GM23338 (cell line): ENCODE measurements around the gene PXYLP1. TPM values are rescaled to one million over a fixed set of nuclear protein-coding genes. Genes with fewer than 3 reads are reported as not detected.

Experiments
- ATAC-seq: fragments of 200-7000 bp; cut with Tn5 transposase; 3 replicates; pipeline ENCODE4 v1.9.1; 2020
- DNase-seq: peaks from one replicate; pipeline ENCODE4 v3.0.0-alpha.2; 2015; ENCODE audit warnings: low spot score
- H2AFZ ChIP-seq: fragments of 200-600 bp; sonication (generic); 2 replicates; pipeline ENCODE4 v1.8.0; 2016; ENCODE audit warnings: antibody characterized with exemption, mild to moderate bottlenecking, moderate library complexity
- H3F3A ChIP-seq: fragments of 200-600 bp; sonication (generic); replicated peaks from 2 replicates; pipeline ENCODE4 v1.8.0; 2017; ENCODE audit warnings: antibody characterized with exemption, mixed run types, low read depth
- H3K27ac ChIP-seq: fragments of 200-600 bp; sonication (generic); 2 replicates; pipeline ENCODE4 v1.6.1; 2016; ENCODE audit warnings: low read depth
- H3K27me3 ChIP-seq: fragments of 200-600 bp; sonication (generic); 2 replicates; pipeline ENCODE4 v1.8.0; 2016; ENCODE audit warnings: mild to moderate bottlenecking, mixed run types, moderate library complexity; ENCODE audit not compliant: insufficient read depth
- H3K36me3 ChIP-seq: fragments of 200-600 bp; sonication (generic); 2 replicates; pipeline ENCODE4 v1.8.0; 2016; ENCODE audit warnings: mild to moderate bottlenecking; ENCODE audit not compliant: insufficient read depth
- H3K4me1 ChIP-seq: fragments of 200-600 bp; sonication (generic); 2 replicates; pipeline ENCODE4 v1.8.0; 2016; ENCODE audit warnings: mild to moderate bottlenecking, moderate library complexity; ENCODE audit not compliant: insufficient read depth
- H3K4me2 ChIP-seq: fragments of 200-600 bp; sonication (generic); 2 replicates; pipeline ENCODE4 v1.7.1; 2017; ENCODE audit warnings: mixed run types
- H3K4me3 ChIP-seq: fragments of 200-600 bp; sonication (generic); 2 replicates; pipeline ENCODE4 v1.6.1; 2016; ENCODE audit warnings: mixed run types
- H3K79me2 ChIP-seq: fragments of 200-600 bp; sonication (generic); replicated peaks from 2 replicates; pipeline ENCODE4 v1.8.0; 2017; ENCODE audit warnings: mild to moderate bottlenecking; ENCODE audit not compliant: insufficient read depth
- H3K9me2 ChIP-seq: fragments of 200-600 bp; sonication (generic); 2 replicates; pipeline ENCODE4 v1.8.0; 2017; ENCODE audit not compliant: insufficient read depth
- H4K20me1 ChIP-seq: fragments of 200-600 bp; sonication (generic); replicated peaks from 2 replicates; pipeline ENCODE4 v1.8.0; 2017; ENCODE audit warnings: mild to moderate bottlenecking; ENCODE audit not compliant: insufficient read depth
- H3K27ac Mint-ChIP-seq: 2 replicates; pipeline ENCODE4 v1.8.0; 2020; ENCODE audit warnings: inconsistent platforms, mild to moderate bottlenecking, moderate library complexity, mixed read lengths
- H3K27me3 Mint-ChIP-seq: 3 replicates; pipeline ENCODE4 v1.8.0; 2022; ENCODE audit warnings: low read depth, mild to moderate bottlenecking, moderate library complexity, mixed read lengths, inconsistent platforms; ENCODE audit not compliant: insufficient read depth, poor library complexity
- H3K36me3 Mint-ChIP-seq: 3 replicates; pipeline ENCODE4 v1.8.0; 2021; ENCODE audit warnings: low read depth, mild to moderate bottlenecking, inconsistent platforms, moderate library complexity, mixed read lengths
- H3K4me1 Mint-ChIP-seq: 3 replicates; pipeline ENCODE4 v1.8.0; 2020; ENCODE audit warnings: mild to moderate bottlenecking, inconsistent platforms, mixed read lengths
- H3K4me3 Mint-ChIP-seq: 3 replicates; pipeline ENCODE4 v1.8.0; 2021; ENCODE audit warnings: moderate library complexity, mild to moderate bottlenecking, inconsistent platforms, mixed read lengths
- H3K9me3 Mint-ChIP-seq: 3 replicates; pipeline ENCODE4 v1.8.0; 2020; ENCODE audit warnings: moderate library complexity, mild to moderate bottlenecking, inconsistent platforms, mixed read lengths
- ETS1 ChIP-seq: IDR thresholded peaks from 2 replicates; pipeline ENCODE4 v1.6.1; 2016; ENCODE audit warnings: antibody characterized with exemption
- EZH2 ChIP-seq: fragments of 200-600 bp; sonication (generic); IDR thresholded peaks from one replicate; pipeline ENCODE4 v1.8.0; 2017; ENCODE audit warnings: antibody characterized with exemption, mild to moderate bottlenecking, low read depth; ENCODE audit not compliant: unreplicated experiment
- EZH2phosphoT487 ChIP-seq: fragments of 200-600 bp; sonication (generic); IDR thresholded peaks from one replicate; pipeline ENCODE4 v1.8.1; 2018; ENCODE audit warnings: antibody characterized with exemption; ENCODE audit not compliant: unreplicated experiment
- JUNB ChIP-seq: IDR thresholded peaks from one replicate; pipeline ENCODE4 v1.6.1; 2016; ENCODE audit warnings: antibody characterized with exemption; ENCODE audit not compliant: unreplicated experiment
- NANOG ChIP-seq: IDR thresholded peaks from 2 replicates; pipeline ENCODE4 v1.6.1; 2016; ENCODE audit warnings: antibody characterized with exemption, borderline replicate concordance
- POLR2AphosphoS5 ChIP-seq: IDR thresholded peaks from 2 replicates; pipeline ENCODE4 v1.6.1; 2016; ENCODE audit warnings: antibody characterized with exemption, low read depth
- REST ChIP-seq: IDR thresholded peaks from one replicate; pipeline ENCODE4 v1.6.1; 2018; ENCODE audit warnings: antibody characterized with exemption; ENCODE audit not compliant: unreplicated experiment
- STAT1 ChIP-seq: IDR thresholded peaks from one replicate; pipeline ENCODE4 v1.6.1; 2016; ENCODE audit warnings: antibody characterized with exemption; ENCODE audit not compliant: unreplicated experiment
- ZNF114 ChIP-seq: fragments of 250-450 bp; sonication (Bioruptor Pico); IDR thresholded peaks from 2 replicates; pipeline ENCODE4 v1.5.0; 2020; ENCODE audit warnings: mild to moderate bottlenecking, moderate library complexity
- polyA plus RNA-seq: library from polyadenylated mRNA; unstranded; fragments of >200 nt; fragmentation: Nextera tagmentation; extraction: Ambion mirVana; gene quantifications from 2 replicates; pipeline ENCODE4 v1.2.1, GENCODE V29; 2016
- total RNA-seq: library from RNA; depleted of rRNA; stranded (reverse); fragments of >200 nt; shearing (Covaris generic); gene quantifications from 2 replicates; pipeline ENCODE4 v1.2.3, GENCODE V29; 2014

PXYLP1 gene
- total and polyA plus RNA-seq, 2 experiments from 2014 or later: 8.9 to 20.1 TPM

- Mint-ChIP-seq H3K4me3 (no peak overlapping the region), H3K36me3 (peaks cover 13% of the 10 kb centered on the region), H3K4me1 (peaks cover 46% of the 10 kb centered on the region), H3K27me3 (peaks cover 20% of the 10 kb centered on the region), H3K9me3 (no peaks in the 10 kb centered on the region), H3K27ac (no peak overlapping the region; the same call in 1 of the 2 replicates)
- Histone ChIP-seq H3K79me2 (peaks cover 13% of the 10 kb centered on the region; the same call in 1 of the 2 replicates), H3K4me2 (peak overlapping the region; percentile 64), H3K4me1 (peaks cover 20% of the 10 kb centered on the region), H3K27me3 (peaks cover 13% of the 10 kb centered on the region), H2AFZ (no peak overlapping the region), H3K36me3 (no peaks in the 10 kb centered on the region; the same call in 1 of the 2 replicates), H3K9me2 (no peaks in the 10 kb centered on the region), H3K27ac (no peak overlapping the region), H3K4me3 (no peak overlapping the region), H4K20me1 (peaks cover 5% of the 10 kb centered on the region), H3F3A (no peaks in the 10 kb centered on the region)
- DNase-seq (no peak), ATAC-seq (no peak)
- no peak for TF ChIP-seq EZH2
- TF ChIP-seq POLR2AphosphoS5: no peak
- TF ChIP-seq ETS1: no peak
- TF ChIP-seq JUNB: no peak
Measured at GRCh38 chr3:141237701-141238521, 6.3 kb downstream of the PXYLP1 start.

GRCh38 chr3:141239511-141240281 is 8.1 kb downstream of the PXYLP1 start:
- H3K79me2 ChIP-seq: peaks cover 6% of the 10 kb centered on the region; the same call in 1 of the 2 replicates
- H3K27me3 Mint-ChIP-seq: peaks cover 10% of the 10 kb centered on the region
- H3K36me3 ChIP-seq: no peaks in the 10 kb centered on the region; the same call in 1 of the 2 replicates
- peaks cover 20% of the 10 kb centered on the region for H3K4me1 ChIP-seq
- peak overlapping the region; percentile 64 for H3K4me2 ChIP-seq
- H3K27ac ChIP-seq: no peak overlapping the region
- H4K20me1 ChIP-seq: no peaks in the 10 kb centered on the region
- H3K36me3 Mint-ChIP-seq: peaks cover 16% of the 10 kb centered on the region
- no peaks in the 10 kb centered on the region for H3K9me2 ChIP-seq
- peaks cover 48% of the 10 kb centered on the region for H3K4me1 Mint-ChIP-seq
- H2AFZ ChIP-seq: no peak overlapping the region
- H3K27me3 ChIP-seq: no peaks in the 10 kb centered on the region
- no peaks in the 10 kb centered on the region for H3K9me3 Mint-ChIP-seq
- no peak overlapping the region for H3K4me3 Mint-ChIP-seq
- ATAC-seq (no peak), DNase-seq (no peak)
- H3K4me3 ChIP-seq: no peak overlapping the region
- no peak overlapping the region; the same call in 1 of the 2 replicates for H3K27ac Mint-ChIP-seq
- TF ChIP-seq POLR2AphosphoS5: no peak
- TF ChIP-seq NANOG: no peak
- no peak for TF ChIP-seq REST
- TF ChIP-seq EZH2phosphoT487: no peak
- TF ChIP-seq STAT1: no peak
- no peak for TF ChIP-seq EZH2
- TF ChIP-seq ZNF114 (CRISPR knock-in tag): no peak
- no peaks in the 10 kb centered on the region for H3F3A ChIP-seq
